Measurements from ENCODE around the gene CSAD. TPM values are rescaled to one million over a fixed set of nuclear protein-coding genes. Genes with fewer than 3 reads are reported as not detected.

CSAD gene
- total RNA-seq, 1 experiment from 2014 or later: 32.3 TPM

DNA sequence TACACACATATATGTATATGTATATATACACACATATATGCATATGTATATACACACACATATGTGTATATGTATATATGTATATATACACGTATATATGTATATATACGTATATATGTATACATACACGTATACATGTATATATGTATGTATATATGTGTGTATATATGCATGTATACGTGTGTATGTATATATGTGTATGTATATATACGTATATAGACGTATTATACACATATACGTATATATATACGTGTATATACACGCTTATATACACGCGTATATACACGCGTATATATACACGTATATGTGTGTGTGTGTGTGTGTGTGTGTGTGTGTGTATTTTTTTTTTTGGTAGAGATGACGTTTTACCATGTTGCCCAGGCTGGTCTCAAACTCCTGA, 33.1 kb downstream of the CSAD start:
- H3K36me3 ChIP-seq (ENCODE audit: insufficient read depth, low read length, poor library complexity, severe bottlenecking): no peaks in the 10 kb centered on the region
- no peaks in the 10 kb centered on the region for H3K27me3 ChIP-seq (replicated peaks; ENCODE audit: insufficient read depth, low read depth, low read length, poor library complexity)
- no peaks in the 10 kb centered on the region for H3K4me1 ChIP-seq (ENCODE audit: insufficient read depth, low read length, poor library complexity, severe bottlenecking)
- H3K4me3 ChIP-seq (ENCODE audit: low read depth, low read length, poor library complexity, severe bottlenecking): no peak overlapping the region
- ChIA-PET CTCF (no interaction called here), POLR2A (ENCODE audit: low non-redundant PET) (no interaction called here)
- no TSS peak for BruUV-seq (replicated peaks)
- H3K27ac ChIP-seq (ENCODE audit: low read depth, low read length, poor library complexity, severe bottlenecking): no peak overlapping the region
- intact Hi-C loops (cut with micrococcal nuclease; ENCODE audit: unreplicated experiment): no loop called here
- no peak for DNase-seq (ENCODE audit: low spot score)
- H3K9me3 ChIP-seq (ENCODE audit: low read depth, low read length, poor library complexity, severe bottlenecking): no peaks in the 10 kb centered on the region
- TF ChIP-seq, protein P1, sequence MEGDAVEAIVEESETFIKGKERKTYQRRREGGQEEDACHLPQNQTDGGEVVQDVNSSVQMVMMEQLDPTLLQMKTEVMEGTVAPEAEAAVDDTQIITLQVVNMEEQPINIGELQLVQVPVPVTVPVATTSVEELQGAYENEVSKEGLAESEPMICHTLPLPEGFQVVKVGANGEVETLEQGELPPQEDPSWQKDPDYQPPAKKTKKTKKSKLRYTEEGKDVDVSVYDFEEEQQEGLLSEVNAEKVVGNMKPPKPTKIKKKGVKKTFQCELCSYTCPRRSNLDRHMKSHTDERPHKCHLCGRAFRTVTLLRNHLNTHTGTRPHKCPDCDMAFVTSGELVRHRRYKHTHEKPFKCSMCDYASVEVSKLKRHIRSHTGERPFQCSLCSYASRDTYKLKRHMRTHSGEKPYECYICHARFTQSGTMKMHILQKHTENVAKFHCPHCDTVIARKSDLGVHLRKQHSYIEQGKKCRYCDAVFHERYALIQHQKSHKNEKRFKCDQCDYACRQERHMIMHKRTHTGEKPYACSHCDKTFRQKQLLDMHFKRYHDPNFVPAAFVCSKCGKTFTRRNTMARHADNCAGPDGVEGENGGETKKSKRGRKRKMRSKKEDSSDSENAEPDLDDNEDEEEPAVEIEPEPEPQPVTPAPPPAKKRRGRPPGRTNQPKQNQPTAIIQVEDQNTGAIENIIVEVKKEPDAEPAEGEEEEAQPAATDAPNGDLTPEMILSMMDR (conservative IDR thresholded peaks at IDR 0.05; ENCODE audit: low read depth, low read length): no peak
- TF ChIP-seq EZH2 (IDR thresholded peaks at IDR 0.05; ENCODE audit: borderline replicate concordance, low read depth, low read length, poor library complexity, severe bottlenecking): no peak

DNA sequence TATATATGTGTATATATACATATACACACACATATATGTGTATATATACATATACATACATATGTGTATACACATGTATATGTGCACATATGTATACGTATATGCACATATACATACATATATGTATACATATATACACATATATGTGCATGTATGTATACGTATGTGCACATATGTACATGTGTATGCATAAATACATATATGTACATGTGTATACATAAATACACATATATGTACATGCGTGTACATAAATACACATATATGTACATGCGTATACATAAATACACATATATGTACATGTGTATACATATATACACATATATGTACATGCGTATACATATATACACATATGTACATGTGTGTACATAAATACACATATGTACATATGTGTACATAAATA, 33.5 kb downstream of the CSAD start:
- intact Hi-C loops (cut with micrococcal nuclease; ENCODE audit: unreplicated experiment): no loop called here
- H3K27me3 ChIP-seq (replicated peaks; ENCODE audit: insufficient read depth, low read depth, low read length, poor library complexity): no peaks in the 10 kb centered on the region
- ChIA-PET CTCF (no interaction called here), POLR2A (ENCODE audit: low non-redundant PET) (no interaction called here)
- H3K36me3 ChIP-seq (ENCODE audit: insufficient read depth, low read length, poor library complexity, severe bottlenecking): no peaks in the 10 kb centered on the region
- H3K4me3 ChIP-seq (ENCODE audit: low read depth, low read length, poor library complexity, severe bottlenecking): no peak overlapping the region
- H3K27ac ChIP-seq (ENCODE audit: low read depth, low read length, poor library complexity, severe bottlenecking): no peak overlapping the region
- BruUV-seq (replicated peaks): no TSS peak
- no peaks in the 10 kb centered on the region for H3K9me3 ChIP-seq (ENCODE audit: low read depth, low read length, poor library complexity, severe bottlenecking)
- TF ChIP-seq, protein P1 (conservative IDR thresholded peaks at IDR 0.05; ENCODE audit: low read depth, low read length): no peak
- TF ChIP-seq EZH2 (IDR thresholded peaks at IDR 0.05; ENCODE audit: borderline replicate concordance, low read depth, low read length, poor library complexity, severe bottlenecking): no peak
- H3K4me1 ChIP-seq (ENCODE audit: insufficient read depth, low read length, poor library complexity, severe bottlenecking): no peaks in the 10 kb centered on the region
- DNase-seq (ENCODE audit: low spot score): no peak

DNA sequence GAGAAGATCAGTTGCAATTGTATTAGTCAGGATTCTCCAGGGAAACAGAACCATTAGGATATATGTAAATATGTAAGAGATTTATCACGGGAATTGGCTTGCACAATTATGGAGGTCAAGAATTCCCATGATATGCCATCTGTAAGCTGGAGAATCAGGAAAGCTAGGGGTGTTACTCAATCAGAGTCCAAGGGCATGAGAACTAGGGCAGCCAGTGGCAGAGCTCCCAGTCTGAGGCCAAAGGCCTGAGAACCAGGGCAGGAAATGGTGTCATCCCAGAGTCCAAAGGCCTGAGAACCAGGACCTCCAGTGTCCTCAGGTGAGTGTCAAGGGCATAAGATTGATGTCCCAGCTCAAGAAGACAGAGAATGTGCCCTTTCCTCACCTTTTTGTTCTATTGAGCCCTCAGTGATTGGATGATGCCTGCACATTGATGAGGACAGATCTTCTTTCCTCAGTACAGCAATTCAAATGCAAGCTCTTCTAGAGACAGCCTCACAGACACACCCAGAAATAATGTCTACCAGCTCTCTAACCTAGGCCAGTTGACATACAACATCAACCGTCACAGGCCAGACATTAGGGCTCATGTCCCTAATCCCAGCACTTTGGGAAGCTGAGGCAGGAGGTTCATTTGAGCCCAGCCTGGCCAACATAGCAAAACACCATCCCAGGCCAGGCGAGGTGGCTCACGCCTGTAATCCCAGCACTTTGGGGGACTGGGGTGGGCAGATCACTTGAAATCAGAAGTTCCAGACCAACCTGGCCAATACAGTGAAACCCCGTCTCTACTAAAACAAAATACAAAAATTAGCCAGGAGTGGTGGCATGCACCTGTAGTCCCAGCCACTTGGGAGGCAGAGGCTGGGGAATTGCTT, 35.1 kb downstream of the CSAD start:
- no peak overlapping the region for H3K27ac ChIP-seq (ENCODE audit: low read depth, low read length, poor library complexity, severe bottlenecking)
- H3K27me3 ChIP-seq (replicated peaks; ENCODE audit: insufficient read depth, low read depth, low read length, poor library complexity): no peaks in the 10 kb centered on the region
- H3K4me3 ChIP-seq (ENCODE audit: low read depth, low read length, poor library complexity, severe bottlenecking): no peak overlapping the region
- no peak for DNase-seq (ENCODE audit: low spot score)
- ChIA-PET CTCF (no interaction called here), POLR2A (ENCODE audit: low non-redundant PET) (no interaction called here)
- TF ChIP-seq EZH2 (IDR thresholded peaks at IDR 0.05; ENCODE audit: borderline replicate concordance, low read depth, low read length, poor library complexity, severe bottlenecking): no peak
- TF ChIP-seq, protein P1 (conservative IDR thresholded peaks at IDR 0.05; ENCODE audit: low read depth, low read length): no peak
- intact Hi-C loops (cut with micrococcal nuclease; ENCODE audit: unreplicated experiment): no loop called here
- H3K4me1 ChIP-seq (ENCODE audit: insufficient read depth, low read length, poor library complexity, severe bottlenecking): no peaks in the 10 kb centered on the region
- H3K36me3 ChIP-seq (ENCODE audit: insufficient read depth, low read length, poor library complexity, severe bottlenecking): no peaks in the 10 kb centered on the region
- no TSS peak for BruUV-seq (replicated peaks)
- H3K9me3 ChIP-seq (ENCODE audit: low read depth, low read length, poor library complexity, severe bottlenecking): no peaks in the 10 kb centered on the region
